ENCODE results near the gene BCAS3.
A peak's percentile ranks its signal among the peaks of the same experiment; 100 is the strongest.

Gene BCAS3

GRCh38 chr17:61406537-61406845 is 728.8 kb downstream of the BCAS3 start:
- in situ Hi-C loops (cut with HindIII; ENCODE audit: low sequenced_read_pairs): loop anchor here (10.0 kb wide), 1 partner anchor 402 kb away; no protein-coding TSS in a partner anchor
- H3K4me3 ChIP-seq (ENCODE audit: low read depth, low read length): no peak overlapping the region
- no peak for DNase-seq (ENCODE audit: low read depth)
- TF ChIP-seq CTCF (IDR thresholded peaks at IDR 0.05; ENCODE audit: low read depth, low read length, missing control alignments): no peak

GRCh38 chr17:61406971-61407911 is 729.6 kb downstream of the BCAS3 start:
- no peak for TF ChIP-seq CTCF (IDR thresholded peaks at IDR 0.05; ENCODE audit: low read depth, low read length, missing control alignments)
- H3K4me3 ChIP-seq (ENCODE audit: low read depth, low read length): no peak overlapping the region
- in situ Hi-C loops (cut with HindIII; ENCODE audit: low sequenced_read_pairs): loop anchor here (10.0 kb wide), 1 partner anchor 402 kb away; no protein-coding TSS in a partner anchor
- DNase-seq (ENCODE audit: low read depth): no peak

- H3K4me3 ChIP-seq (ENCODE audit: low read depth, low read length): no peak overlapping the region
- TF ChIP-seq CTCF (IDR thresholded peaks at IDR 0.05; ENCODE audit: low read depth, low read length, missing control alignments): no peak
- in situ Hi-C loops (cut with HindIII; ENCODE audit: low sequenced_read_pairs): loop anchor here (10.0 kb wide), 1 partner anchor 404 kb away; no protein-coding TSS in a partner anchor
Observed at GRCh38 chr17:61408151-61409041, 730.7 kb downstream of the BCAS3 start.

GRCh38 chr17:61409301-61410112 is 731.9 kb downstream of the BCAS3 start:
- TF ChIP-seq CTCF (IDR thresholded peaks at IDR 0.05; ENCODE audit: low read depth, low read length, missing control alignments): peak; percentile 45
- DNase-seq (ENCODE audit: low read depth): no peak
- in situ Hi-C loops (cut with HindIII; ENCODE audit: low sequenced_read_pairs): loop anchor here (10.0 kb wide), 1 partner anchor 405 kb away; no protein-coding TSS in a partner anchor
- peak overlapping the region; percentile 45 for H3K4me3 ChIP-seq (ENCODE audit: low read depth, low read length)

More at GRCh38 chr17:61408151-61409041, 730.7 kb downstream of the BCAS3 start:
- DNase-seq (ENCODE audit: low read depth): no peak

GRCh38 chr17:61410141-61411010 is 732.7 kb downstream of the BCAS3 start:
- DNase-seq (ENCODE audit: low read depth): no peak
- in situ Hi-C loops (cut with HindIII; ENCODE audit: low sequenced_read_pairs): no loop called here
- TF ChIP-seq CTCF (IDR thresholded peaks at IDR 0.05; ENCODE audit: low read depth, low read length, missing control alignments): peak; percentile 48
- peak overlapping the region; percentile 7 for H3K4me3 ChIP-seq (ENCODE audit: low read depth, low read length)

Measured in astrocyte of the cerebellum (primary cell).